Spleen (tissue), 7 donors: Measurements from ENCODE around the gene RYR3.

Experiments
- POLR2A ChIP-seq, 3 donors: fragments of 450-650 bp; IDR thresholded peaks; one replicate each; pipeline ENCODE4 v1.5.1; 2017; ENCODE audit warnings: antibody characterized with exemption in 3 of 3, mild to moderate bottlenecking in 1 of 3
- TF ChIP-seq, protein P1 (sequence below), 11 experiments: fragments of 200-600 bp in 7 of 11; fragments of 450-650 bp in 4 of 11; sonication (generic) in 4 of 11; IDR thresholded peaks in 8 of 11; conservative IDR thresholded peaks in 3 of 11; 1 replicate in 7 of 11; 2 replicates in 4 of 11; pipeline versions ENCODE4 v1.4.0 to v1.8.0; 2016 to 2021; ENCODE audit warnings: antibody characterized with exemption in 11 of 11, inconsistent platforms in 4 of 11, mild to moderate bottlenecking in 1 of 11
- donor health status: DM: no; HTN: no; CAD: no; lungs with moderate emphysema.
- donor health status: DM: no; HTN: no; CAD: no.
- donor health status: DM: no; HTN: no; CAD: no.

DNA sequence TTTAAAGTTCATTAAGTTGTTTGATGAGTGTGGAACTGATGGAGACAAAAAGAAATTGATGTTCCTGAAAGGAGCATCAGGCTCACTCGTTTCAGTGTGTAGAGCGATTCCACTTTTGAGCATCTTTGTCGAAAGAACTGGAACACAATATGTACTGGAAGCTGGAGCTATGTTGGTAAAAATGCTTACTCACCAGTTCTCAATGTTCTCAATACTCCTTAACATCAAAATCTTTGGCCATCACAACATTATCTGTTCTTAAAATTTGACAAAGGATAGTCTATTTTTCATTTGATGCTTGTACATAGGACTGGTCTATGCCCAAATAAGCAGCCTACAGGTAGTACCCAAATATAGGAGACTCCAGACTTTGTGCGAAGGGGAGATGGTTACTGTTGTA lies 18.7 kb downstream of the RYR3 start:
- TF ChIP-seq, protein P1, sequence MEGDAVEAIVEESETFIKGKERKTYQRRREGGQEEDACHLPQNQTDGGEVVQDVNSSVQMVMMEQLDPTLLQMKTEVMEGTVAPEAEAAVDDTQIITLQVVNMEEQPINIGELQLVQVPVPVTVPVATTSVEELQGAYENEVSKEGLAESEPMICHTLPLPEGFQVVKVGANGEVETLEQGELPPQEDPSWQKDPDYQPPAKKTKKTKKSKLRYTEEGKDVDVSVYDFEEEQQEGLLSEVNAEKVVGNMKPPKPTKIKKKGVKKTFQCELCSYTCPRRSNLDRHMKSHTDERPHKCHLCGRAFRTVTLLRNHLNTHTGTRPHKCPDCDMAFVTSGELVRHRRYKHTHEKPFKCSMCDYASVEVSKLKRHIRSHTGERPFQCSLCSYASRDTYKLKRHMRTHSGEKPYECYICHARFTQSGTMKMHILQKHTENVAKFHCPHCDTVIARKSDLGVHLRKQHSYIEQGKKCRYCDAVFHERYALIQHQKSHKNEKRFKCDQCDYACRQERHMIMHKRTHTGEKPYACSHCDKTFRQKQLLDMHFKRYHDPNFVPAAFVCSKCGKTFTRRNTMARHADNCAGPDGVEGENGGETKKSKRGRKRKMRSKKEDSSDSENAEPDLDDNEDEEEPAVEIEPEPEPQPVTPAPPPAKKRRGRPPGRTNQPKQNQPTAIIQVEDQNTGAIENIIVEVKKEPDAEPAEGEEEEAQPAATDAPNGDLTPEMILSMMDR (IDR thresholded peaks at IDR 0.05 in 8 of 11, conservative IDR thresholded peaks at IDR 0.05 in 3 of 11) = no peak
- TF ChIP-seq POLR2A (IDR thresholded peaks at IDR 0.05) = no peak
